ENCODE results near the gene FBLN1. TPM values are rescaled to one million over a fixed set of nuclear protein-coding genes. Genes with fewer than 3 reads are reported as not detected.

FBLN1 gene
- total and polyA plus RNA-seq, 9 of the 15 experiments (the other 6 are each of a cell fraction or from before 2014, with no cell fraction given) = 0.66 TPM; not detected in 8

- TF ChIP-seq, protein P1, sequence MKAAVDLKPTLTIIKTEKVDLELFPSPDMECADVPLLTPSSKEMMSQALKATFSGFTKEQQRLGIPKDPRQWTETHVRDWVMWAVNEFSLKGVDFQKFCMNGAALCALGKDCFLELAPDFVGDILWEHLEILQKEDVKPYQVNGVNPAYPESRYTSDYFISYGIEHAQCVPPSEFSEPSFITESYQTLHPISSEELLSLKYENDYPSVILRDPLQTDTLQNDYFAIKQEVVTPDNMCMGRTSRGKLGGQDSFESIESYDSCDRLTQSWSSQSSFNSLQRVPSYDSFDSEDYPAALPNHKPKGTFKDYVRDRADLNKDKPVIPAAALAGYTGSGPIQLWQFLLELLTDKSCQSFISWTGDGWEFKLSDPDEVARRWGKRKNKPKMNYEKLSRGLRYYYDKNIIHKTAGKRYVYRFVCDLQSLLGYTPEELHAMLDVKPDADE (conservative IDR thresholded peaks at IDR 0.05; ENCODE audit: control insufficient read depth, low read depth, low read length) = no peak
- TF ChIP-seq MEF2A (IDR thresholded peaks at IDR 0.05; ENCODE audit: control insufficient read depth, low read depth, low read length) (no peak), U2AF2 (optimal IDR thresholded peaks at IDR 0.05; ENCODE audit: low read depth, low read length) (no peak), MECOM (CRISPR knock-in tag; IDR thresholded peaks at IDR 0.05) (no peak), YY1 (IDR thresholded peaks at IDR 0.05; ENCODE audit: borderline replicate concordance in 1 of 3, control insufficient read depth in 1 of 3, extremely low read depth in 1 of 3, insufficient read depth in 3 of 3, insufficient read length in 1 of 3, insufficient replicate concordance in 2 of 3, low read depth in 1 of 3, low read length in 2 of 3) (peak; percentile 15 to 75 (median 49)), ZKSCAN8 (CRISPR knock-in tag; IDR thresholded peaks at IDR 0.05) (no peak), ZEB2 (IDR thresholded peaks at IDR 0.05) (no peak), SIRT6 (IDR thresholded peaks at IDR 0.05; ENCODE audit: low read depth, low read length) (no peak), WHSC1 (IDR thresholded peaks at IDR 0.05; ENCODE audit: low read length) (no peak), SRSF7 (optimal IDR thresholded peaks at IDR 0.05; ENCODE audit: low read depth, low read length) (no peak), E2F6 (IDR thresholded peaks at IDR 0.05; ENCODE audit: borderline replicate concordance in 1 of 2, extremely low read depth in 1 of 2, insufficient read depth in 1 of 2, insufficient read length in 1 of 2, low read depth in 1 of 2, low read length in 1 of 2, poor library complexity in 1 of 2, severe bottlenecking in 1 of 2) (peak; percentile 37 to 80), ZNF134 (CRISPR knock-in tag; conservative IDR thresholded peaks at IDR 0.05) (no peak), ZNF444 (CRISPR knock-in tag; IDR thresholded peaks at IDR 0.05) (no peak), SMC3 (conservative IDR thresholded peaks at IDR 0.05; ENCODE audit: insufficient read depth, low read depth, low read length) (peak; percentile 75), KAT8 (IDR thresholded peaks at IDR 0.05; ENCODE audit: low read depth) (no peak), MBD2 (IDR thresholded peaks at IDR 0.05; ENCODE audit: borderline replicate concordance, low read depth) (no peak), KAT2B (IDR thresholded peaks at IDR 0.05; ENCODE audit: low read depth, low read length) (no peak), CXXC5 (CRISPR knock-in tag; IDR thresholded peaks at IDR 0.05) (peak; percentile 49), ID3 (CRISPR knock-in tag; IDR thresholded peaks at IDR 0.05) (no peak), ID3 (tag; IDR thresholded peaks at IDR 0.05) (no peak), ETV5 (CRISPR knock-in tag; IDR thresholded peaks at IDR 0.05; ENCODE audit: low read depth) (no peak), STAG1 (CRISPR knock-in tag; IDR thresholded peaks at IDR 0.05; ENCODE audit: borderline replicate concordance) (peak; percentile 49; the same call in 1 of the 2 replicates), DACH1 (IDR thresholded peaks at IDR 0.05; ENCODE audit: partially characterized antibody) (no peak), ZFP36 (IDR thresholded peaks at IDR 0.05; ENCODE audit: low read depth, low read length, partially characterized antibody) (no peak), MAFK (IDR thresholded peaks at IDR 0.05; ENCODE audit: low read length) (no peak), TAF1 (IDR thresholded peaks at IDR 0.05; ENCODE audit: control insufficient read depth, extremely low read depth, insufficient read depth, low read length, severe bottlenecking) (no peak)
These were observed 143.1 kb downstream of the FBLN1 start (continued) for GRCh38 chr22:45645526-45646414.

All from K562 (cell line).